HepG2 (cell line): Measurements from ENCODE around the gene PPP2R5C. TPM values are rescaled to one million over a fixed set of nuclear protein-coding genes. Genes with fewer than 3 reads are reported as not detected.

ENCODE experiments used
- ATAC-seq: fragments of 200-7000 bp; cut with Tn5 transposase; 3 replicates; pipeline ENCODE4 v1.9.1; 2020; ENCODE audit warnings: mild to moderate bottlenecking, moderate library complexity
- BruUV-seq: library from RNA; stranded (reverse); fragments of 400-500 nt; replicated peaks from 2 replicates; lab custom pipeline; 2021; lab: Mats Ljungman, UMichigan
- CTCF ChIA-PET: fragments of 300-600 bp; formaldehyde crosslinking; extraction: SDS; loops from one replicate; lab custom pipeline; 2021; ENCODE audit warnings: low total read pairs, inconsistent platforms, low intra/inter-chr PET ratio; lab: Yijun Ruan, JAX
- POLR2A ChIA-PET: fragments of 350-600 bp; sonication (Branson Sonifier 250); formaldehyde crosslinking; loops from one replicate; lab custom pipeline; 2020; ENCODE audit warnings: antibody characterized with exemption, inconsistent platforms; lab: Yijun Ruan, JAX
- DNase-seq: peaks from one replicate; pipeline ENCODE4 v3.0.0-alpha.2; 2015; ENCODE audit warnings: low spot score
- FAIRE-seq: peaks from 3 replicates; lab custom pipeline; 2011; peaks lifted over from hg19 to GRCh38; lab: Jason Lieb, UNC
- H2AFZ ChIP-seq: one replicate; pipeline ENCODE4 v1.6.1; 2011; ENCODE audit warnings: low read length, inconsistent platforms
- H3K27ac ChIP-seq: fragments of 300-600 bp; 3 replicates; pipeline ENCODE4 v1.8.0; 2011; ENCODE audit warnings: mixed run types, mild to moderate bottlenecking, mixed read lengths, low read length, inconsistent platforms; ENCODE audit not compliant: insufficient read depth; ENCODE audit errors: extremely low read length
- H3K27me3 ChIP-seq, 2 experiments: fragments of 200-600 bp in 1 of 2; 2 replicates in 1 of 2; 3 replicates in 1 of 2; pipeline versions ENCODE4 v1.6.0 to v1.8.0; 2011; ENCODE audit warnings: low read length in 2 of 2, mild to moderate bottlenecking in 2 of 2, moderate library complexity in 2 of 2, inconsistent platforms in 1 of 2; ENCODE audit not compliant: insufficient read depth in 2 of 2, control insufficient read depth in 1 of 2
- H3K36me3 ChIP-seq, 2 experiments: fragments of 200-600 bp in 1 of 2; replicated peaks in 1 of 2; 2 replicates in 1 of 2; 3 replicates in 1 of 2; pipeline versions ENCODE4 v1.5.1 to v1.8.0; 2011; ENCODE audit warnings: low read length in 2 of 2, inconsistent platforms in 1 of 2; ENCODE audit not compliant: insufficient read depth in 2 of 2, control insufficient read depth in 1 of 2
- H3K4me1 ChIP-seq: 2 replicates; pipeline ENCODE4 v1.5.1; 2012; ENCODE audit warnings: low read length, inconsistent platforms; ENCODE audit not compliant: insufficient read depth
- H3K4me2 ChIP-seq: 2 replicates; pipeline ENCODE4 v1.6.0; 2011; ENCODE audit warnings: low read depth, low read length, inconsistent platforms
- H3K4me3 ChIP-seq, 3 experiments: fragments of 200-600 bp in 1 of 3; sonication (generic), shearing (Covaris generic) in 1 of 3; replicated peaks in 1 of 3; 2 replicates each; pipeline ENCODE4 v1.5.1; 2011 to 2016; ENCODE audit warnings: low read length in 3 of 3, inconsistent platforms in 2 of 3, low read depth in 2 of 3, mild to moderate bottlenecking in 2 of 3, control low read depth in 1 of 3, mixed read lengths in 1 of 3; ENCODE audit not compliant: insufficient read depth in 1 of 3
- H3K79me2 ChIP-seq: one replicate; pipeline ENCODE4 v1.6.1; 2011; ENCODE audit warnings: low read length, inconsistent platforms; ENCODE audit not compliant: insufficient read depth
- H3K9ac ChIP-seq: 2 replicates; pipeline ENCODE4 v1.6.0; 2011; ENCODE audit warnings: mild to moderate bottlenecking, low read depth, low read length, inconsistent platforms; ENCODE audit not compliant: insufficient read depth
- H3K9me3 ChIP-seq: 2 replicates; pipeline ENCODE4 v1.5.1; 2012; ENCODE audit warnings: mild to moderate bottlenecking, low read length
- H4K20me1 ChIP-seq: 2 replicates; pipeline ENCODE4 v1.6.0; 2011; ENCODE audit warnings: inconsistent platforms, mild to moderate bottlenecking, low read length, moderate library complexity; ENCODE audit not compliant: insufficient read depth
- HNRNPK ChIP-seq: fragments of 200-400 bp; formaldehyde crosslinking; IDR thresholded peaks from 2 replicates; pipeline ENCODE4 v1.6.1; 2018; ENCODE audit warnings: low read length, low read depth, moderate library complexity, mild to moderate bottlenecking; ENCODE audit not compliant: poor library complexity, severe bottlenecking
- KDM1A ChIP-seq: IDR thresholded peaks from 2 replicates; pipeline ENCODE4 v1.6.1; 2016; ENCODE audit warnings: missing compliant biosample characterization
- MAF1 ChIP-seq: sonication (generic); formaldehyde crosslinking; IDR thresholded peaks from 2 replicates; pipeline ENCODE4 v1.5.0; 2020; ENCODE audit warnings: missing genetic modification reagents, borderline replicate concordance
- NFYC ChIP-seq: IDR thresholded peaks from 2 replicates; pipeline ENCODE4 v1.6.1; 2016; ENCODE audit warnings: missing genetic modification reagents, missing compliant biosample characterization
- PAXIP1 ChIP-seq: sonication (generic); formaldehyde crosslinking; conservative IDR thresholded peaks from 2 replicates; pipeline ENCODE4 v1.4.0; 2020; ENCODE audit warnings: mild to moderate bottlenecking, missing genetic modification reagents, moderate library complexity
- SIX4 ChIP-seq: sonication (generic); formaldehyde crosslinking; IDR thresholded peaks from 2 replicates; pipeline ENCODE4 v1.4.0; 2020; ENCODE audit warnings: missing genetic modification reagents
- SOX5 ChIP-seq: IDR thresholded peaks from 2 replicates; pipeline ENCODE4 v1.6.1; 2016; ENCODE audit warnings: borderline replicate concordance
- SRF ChIP-seq: IDR thresholded peaks from 2 replicates; pipeline ENCODE4 v1.6.1; 2011; ENCODE audit warnings: mild to moderate bottlenecking, low read depth, low read length, moderate library complexity
- TARDBP ChIP-seq: sonication (generic); formaldehyde crosslinking; IDR thresholded peaks from 2 replicates; pipeline ENCODE4 v1.8.0; 2022; ENCODE audit warnings: mild to moderate bottlenecking, missing genetic modification reagents
- ZNF10 ChIP-seq: sonication (generic); formaldehyde crosslinking; IDR thresholded peaks from 2 replicates; pipeline ENCODE4 v1.4.0; 2020; ENCODE audit warnings: mild to moderate bottlenecking, low read depth, missing genetic modification reagents, borderline replicate concordance
- ZNF224 ChIP-seq: sonication (generic); formaldehyde crosslinking; IDR thresholded peaks from 2 replicates; pipeline ENCODE4 v1.5.0; 2020; ENCODE audit warnings: mild to moderate bottlenecking, missing genetic modification reagents
- ZNF280B ChIP-seq: sonication (generic); formaldehyde crosslinking; IDR thresholded peaks from 2 replicates; pipeline ENCODE4 v1.5.0; 2020; ENCODE audit warnings: missing genetic modification reagents, mild to moderate bottlenecking, borderline replicate concordance
- ZNF558 ChIP-seq: sonication (generic); formaldehyde crosslinking; IDR thresholded peaks from 2 replicates; pipeline ENCODE4 v1.9.0; 2022; ENCODE audit warnings: mild to moderate bottlenecking, missing genetic modification reagents, borderline replicate concordance
- ZNF607 ChIP-seq: sonication (generic); formaldehyde crosslinking; IDR thresholded peaks from 2 replicates; pipeline ENCODE4 v1.5.1; 2020; ENCODE audit warnings: missing genetic modification reagents, mild to moderate bottlenecking, borderline replicate concordance
- ZNF740 ChIP-seq: sonication (generic); formaldehyde crosslinking; IDR thresholded peaks from 2 replicates; pipeline ENCODE4 v1.4.0; 2020; ENCODE audit warnings: missing genetic modification reagents
- WGBS: methylation state at CpG from one replicate; pipeline ENCODE4 v1.1.6; 2017; ENCODE audit warnings: low lambda C conversion rate; 5-methylcytosine and 5-hydroxymethylcytosine counted together
- in situ Hi-C: cut with HindIII; loops from 2 replicates; pipeline ENCODE4 v1.10.0; 2017; ENCODE audit warnings: low pct_unique_long_range_greater_than_20kb; ENCODE audit not compliant: extremely low pct_ligation_motif_present
- intact Hi-C: fragments of 100-400 bp; cut with micrococcal nuclease; formaldehyde crosslinking; loops from one replicate; pipeline ENCODE4 v1.10.0; 2022; ENCODE audit not compliant: unreplicated experiment
- polyA plus RNA-seq, 8 experiments: library from polyadenylated mRNA; depleted of rRNA in 3 of 8; stranded (reverse) in 7 of 8; unstranded in 1 of 8; fragments of >200 nt; fragmentation: Illumina TruSeq in 4 of 8; extraction: Trizol in 4 of 8; gene quantifications; 2 replicates each; pipeline versions ENCODE4 v1.2.1 to v1.2.3, GENCODE V29; 2011 to 2016; ENCODE audit warnings: low read depth in 4 of 8, missing spikeins in 1 of 8, mixed read lengths in 1 of 8; ENCODE audit not compliant: insufficient read depth in 1 of 8
- total RNA-seq, 5 experiments: library from RNA; depleted of rRNA; stranded (reverse); fragments of >200 nt; fragmentation: Illumina TruSeq; extraction: Trizol; gene quantifications; 2 replicates each; pipeline ENCODE4 v1.2.3, GENCODE V29; 2016; ENCODE audit warnings: low read depth in 1 of 5

The PPP2R5C gene
- total and polyA plus RNA-seq, 2 of the 13 experiments (the other 11 are each of a cell fraction or from before 2014, with no cell fraction given) = 74.3 to 78.5 TPM

DNA sequence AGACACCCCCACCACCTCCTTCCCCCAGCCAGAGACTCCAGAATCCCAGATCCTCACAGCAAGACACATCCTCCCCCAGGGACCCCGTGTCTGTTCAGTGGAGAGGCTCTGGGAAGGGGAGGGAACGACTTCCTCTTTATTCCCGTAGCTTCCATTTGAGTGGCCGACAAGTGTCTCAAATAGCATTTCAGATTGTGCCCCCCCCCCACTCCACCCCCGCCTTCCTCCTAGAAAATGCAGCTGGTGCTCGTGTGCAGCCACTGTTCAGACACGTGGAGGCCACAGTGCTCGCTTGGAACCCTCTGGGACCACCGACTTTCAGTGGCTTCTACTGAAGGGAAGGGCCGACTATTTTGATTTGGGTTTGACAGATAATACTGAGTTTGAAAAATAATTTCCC is 14.3 kb downstream of the PPP2R5C start:
- Histone ChIP-seq H4K20me1 (peaks cover 8% of the 10 kb centered on the region; the same call in 1 of the 2 replicates), H3K27me3 (no peaks in the 10 kb centered on the region), H3K9me3 (no peaks in the 10 kb centered on the region), H3K4me2 (no peak overlapping the region), H3K4me3 (no peak overlapping the region), H3K79me2 (no peaks in the 10 kb centered on the region), H3K36me3 (no peaks in the 10 kb centered on the region), H2AFZ (no peak overlapping the region), H3K4me1 (peaks cover 15% of the 10 kb centered on the region), H3K9ac (no peak overlapping the region), H3K27ac (no peak overlapping the region)
- ATAC-seq (no peak), DNase-seq (no peak), FAIRE-seq (no peak)
- intact Hi-C loops = no loop called here
- POLR2A ChIA-PET = no interaction called here
- in situ Hi-C loops = no loop called here
- WGBS = 93% methylated on average over 10 of the region's 10 CpGs
- BruUV-seq = no TSS peak
- TF ChIP-seq TARDBP (CRISPR knock-in tag) = no peak
- TF ChIP-seq SOX5 = no peak
- TF ChIP-seq ZNF558 (CRISPR knock-in tag) = no peak
- TF ChIP-seq HNRNPK = no peak
- TF ChIP-seq ZNF740 (CRISPR knock-in tag) = no peak
- CTCF ChIA-PET = no interaction called here

DNA sequence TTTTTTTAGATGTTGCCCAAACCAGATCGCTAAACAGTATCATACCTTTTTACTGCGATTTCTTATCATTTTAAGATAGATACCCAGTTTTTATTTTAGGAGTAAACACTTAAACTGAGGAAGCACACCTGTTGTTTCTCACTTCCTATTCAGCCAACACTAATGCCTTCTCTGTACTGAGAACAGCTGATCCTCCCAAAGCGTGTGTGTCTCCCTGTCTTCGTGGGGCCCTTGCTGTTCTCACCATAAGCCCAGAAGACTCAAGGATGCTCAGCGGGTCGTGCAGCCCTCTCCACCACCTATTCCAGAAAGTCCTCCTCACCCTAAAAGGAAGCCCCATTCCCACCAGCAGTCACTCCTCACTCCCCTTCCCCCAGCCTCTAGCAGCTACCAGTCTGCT is 14.8 kb downstream of the PPP2R5C start:
- 88% methylated on average over 6 of the region's 6 CpGs for WGBS
- TF ChIP-seq PAXIP1 (CRISPR knock-in tag) = no peak
- no peak for TF ChIP-seq SIX4
- TF ChIP-seq ZNF10 = no peak
- no peak for TF ChIP-seq NFYC (CRISPR knock-in tag)
- TF ChIP-seq ZNF280B (CRISPR knock-in tag) = no peak
- TF ChIP-seq SRF = no peak
- no peak for TF ChIP-seq MAF1 (CRISPR knock-in tag)
- no peak for TF ChIP-seq ZNF607 (CRISPR knock-in tag)
- TF ChIP-seq KDM1A = no peak
- no peak for TF ChIP-seq ZNF224 (CRISPR knock-in tag)

More for the DNA sequence above, 14.8 kb downstream of the PPP2R5C start:
- Histone ChIP-seq H3K27ac (no peak overlapping the region), H3K9me3 (no peaks in the 10 kb centered on the region), H3K36me3 (no peaks in the 10 kb centered on the region), H3K4me1 (peaks cover 15% of the 10 kb centered on the region), H4K20me1 (peaks cover 7% of the 10 kb centered on the region; the same call in 1 of the 2 replicates), H3K79me2 (no peaks in the 10 kb centered on the region), H3K27me3 (no peaks in the 10 kb centered on the region), H3K4me2 (no peak overlapping the region), H2AFZ (no peak overlapping the region), H3K4me3 (no peak overlapping the region), H3K9ac (no peak overlapping the region)
- in situ Hi-C loops = no loop called here
- POLR2A ChIA-PET = no interaction called here
- no TSS peak for BruUV-seq
- CTCF ChIA-PET = no interaction called here
- intact Hi-C loops = no loop called here
- FAIRE-seq = no peak
- ATAC-seq = no peak
- no peak for DNase-seq
